SU-DHL-6 (cell line): ENCODE measurements around the gene BICD1.

ENCODE experiments used
- H2AFZ ChIP-seq: fragments of 200-600 bp; sonication (generic); 2 replicates; pipeline ENCODE4 v1.6.1; 2014; ENCODE audit warnings: low read depth, mild to moderate bottlenecking, moderate library complexity, mixed read lengths, antibody characterized with exemption, low read length; ENCODE audit not compliant: severe bottlenecking
- H3F3A ChIP-seq: fragments of 200-600 bp; shearing (Covaris generic); 2 replicates; pipeline ENCODE4 v1.6.0; 2016; ENCODE audit warnings: antibody characterized with exemption, mild to moderate bottlenecking; ENCODE audit not compliant: insufficient read depth
- H3K27ac ChIP-seq: fragments of 200-600 bp; sonication (generic); 2 replicates; pipeline ENCODE4 v1.5.1; 2016; ENCODE audit warnings: low read depth, mild to moderate bottlenecking, low read length, moderate library complexity, mixed read lengths
- H3K27me3 ChIP-seq: fragments of 200-600 bp; sonication (generic), shearing (Covaris generic); 2 replicates; pipeline ENCODE4 v1.6.0; 2014; ENCODE audit warnings: mild to moderate bottlenecking, low read length
- H3K36me3 ChIP-seq: fragments of 200-600 bp; sonication (generic); 2 replicates; pipeline ENCODE4 v1.6.1; 2014; ENCODE audit warnings: mild to moderate bottlenecking, low read length, mixed read lengths
- H3K4me2 ChIP-seq: fragments of 300-600, 200-600 bp; shearing (Covaris generic), sonication (generic); 2 replicates; pipeline ENCODE4 v1.6.0; 2014; ENCODE audit warnings: low read length, low read depth, mild to moderate bottlenecking; ENCODE audit not compliant: poor library complexity, severe bottlenecking
- H3K4me3 ChIP-seq: fragments of 200-600 bp; sonication (generic); 2 replicates; pipeline ENCODE4 v1.5.1; 2014; ENCODE audit warnings: antibody characterized with exemption, low read length, mild to moderate bottlenecking, mixed read lengths; ENCODE audit not compliant: insufficient read depth, poor library complexity, severe bottlenecking
- H3K79me2 ChIP-seq: fragments of 200-600 bp; sonication (generic); 2 replicates; pipeline ENCODE4 v1.6.1; 2014; ENCODE audit warnings: mild to moderate bottlenecking, low read length, moderate library complexity; ENCODE audit not compliant: insufficient read depth
- H3K9ac ChIP-seq: fragments of 200-600 bp; sonication (generic); 2 replicates; pipeline ENCODE4 v1.7.0; 2014; ENCODE audit warnings: mild to moderate bottlenecking, low read length
- H3K9me2 ChIP-seq: fragments of 200-600 bp; sonication (generic); replicated peaks from 2 replicates; pipeline ENCODE4 v1.6.1; 2014; ENCODE audit warnings: low read length; ENCODE audit not compliant: insufficient read depth
- H3K9me3 ChIP-seq: fragments of 200-600 bp; sonication (generic); 2 replicates; pipeline ENCODE4 v1.6.1; 2014; ENCODE audit warnings: low read length, mixed read lengths; ENCODE audit not compliant: insufficient read depth
- H4K20me1 ChIP-seq: fragments of 200-600 bp; sonication (generic); 2 replicates; pipeline ENCODE4 v1.6.1; 2014; ENCODE audit warnings: low read depth, mild to moderate bottlenecking, antibody characterized with exemption, low read length, moderate library complexity, mixed read lengths
- EZH2phosphoT487 ChIP-seq: fragments of 200-600 bp; sonication (generic), shearing (Covaris generic); conservative IDR thresholded peaks from 2 replicates; pipeline ENCODE4 v1.6.1; 2018; ENCODE audit warnings: mild to moderate bottlenecking, antibody characterized with exemption, low read length, moderate library complexity, mixed read lengths
- TF ChIP-seq, protein P1 (sequence below): fragments of 200-600 bp; sonication (generic); IDR thresholded peaks from one replicate; pipeline ENCODE4 v1.5.1; 2017; ENCODE audit warnings: antibody characterized with exemption, mild to moderate bottlenecking, low read length, moderate library complexity; ENCODE audit not compliant: insufficient read depth, poor library complexity, severe bottlenecking

The BICD1 gene

DNA sequence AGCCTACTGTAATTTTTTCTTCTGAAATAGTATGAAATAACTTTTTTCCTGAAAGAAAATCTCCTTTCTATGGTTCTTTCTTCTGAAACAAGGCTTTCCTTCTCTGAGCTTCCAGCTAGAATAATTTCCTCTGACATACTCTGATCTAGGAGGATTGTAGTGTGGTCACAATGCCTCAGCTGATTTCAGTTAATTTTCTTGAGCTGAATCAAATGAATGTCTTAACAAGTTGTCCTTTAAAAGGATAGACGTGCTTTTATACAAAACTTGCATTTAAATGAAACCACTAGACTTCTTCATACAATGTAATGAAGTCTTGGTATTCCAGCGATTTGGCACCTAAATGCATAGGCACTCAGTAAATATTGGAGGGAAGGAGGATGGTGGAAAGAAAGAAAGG, 94.4 kb downstream of the BICD1 start:
- no peaks in the 10 kb centered on the region for H3K9me3 ChIP-seq
- H3F3A ChIP-seq = peaks cover 4% of the 10 kb centered on the region
- H3K36me3 ChIP-seq = peaks cover 3% of the 10 kb centered on the region; the same call in 1 of the 2 replicates
- H3K27me3 ChIP-seq = no peaks in the 10 kb centered on the region
- no peaks in the 10 kb centered on the region for H4K20me1 ChIP-seq
- H3K79me2 ChIP-seq = no peaks in the 10 kb centered on the region
- H3K27ac ChIP-seq = no peak overlapping the region
- H3K9me2 ChIP-seq = no peaks in the 10 kb centered on the region
- no peak overlapping the region for H2AFZ ChIP-seq
- H3K4me3 ChIP-seq = no peak overlapping the region
- no peak overlapping the region for H3K9ac ChIP-seq
- H3K4me2 ChIP-seq = no peak overlapping the region
- TF ChIP-seq, protein P1, sequence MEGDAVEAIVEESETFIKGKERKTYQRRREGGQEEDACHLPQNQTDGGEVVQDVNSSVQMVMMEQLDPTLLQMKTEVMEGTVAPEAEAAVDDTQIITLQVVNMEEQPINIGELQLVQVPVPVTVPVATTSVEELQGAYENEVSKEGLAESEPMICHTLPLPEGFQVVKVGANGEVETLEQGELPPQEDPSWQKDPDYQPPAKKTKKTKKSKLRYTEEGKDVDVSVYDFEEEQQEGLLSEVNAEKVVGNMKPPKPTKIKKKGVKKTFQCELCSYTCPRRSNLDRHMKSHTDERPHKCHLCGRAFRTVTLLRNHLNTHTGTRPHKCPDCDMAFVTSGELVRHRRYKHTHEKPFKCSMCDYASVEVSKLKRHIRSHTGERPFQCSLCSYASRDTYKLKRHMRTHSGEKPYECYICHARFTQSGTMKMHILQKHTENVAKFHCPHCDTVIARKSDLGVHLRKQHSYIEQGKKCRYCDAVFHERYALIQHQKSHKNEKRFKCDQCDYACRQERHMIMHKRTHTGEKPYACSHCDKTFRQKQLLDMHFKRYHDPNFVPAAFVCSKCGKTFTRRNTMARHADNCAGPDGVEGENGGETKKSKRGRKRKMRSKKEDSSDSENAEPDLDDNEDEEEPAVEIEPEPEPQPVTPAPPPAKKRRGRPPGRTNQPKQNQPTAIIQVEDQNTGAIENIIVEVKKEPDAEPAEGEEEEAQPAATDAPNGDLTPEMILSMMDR = no peak
- no peak for TF ChIP-seq EZH2phosphoT487

DNA sequence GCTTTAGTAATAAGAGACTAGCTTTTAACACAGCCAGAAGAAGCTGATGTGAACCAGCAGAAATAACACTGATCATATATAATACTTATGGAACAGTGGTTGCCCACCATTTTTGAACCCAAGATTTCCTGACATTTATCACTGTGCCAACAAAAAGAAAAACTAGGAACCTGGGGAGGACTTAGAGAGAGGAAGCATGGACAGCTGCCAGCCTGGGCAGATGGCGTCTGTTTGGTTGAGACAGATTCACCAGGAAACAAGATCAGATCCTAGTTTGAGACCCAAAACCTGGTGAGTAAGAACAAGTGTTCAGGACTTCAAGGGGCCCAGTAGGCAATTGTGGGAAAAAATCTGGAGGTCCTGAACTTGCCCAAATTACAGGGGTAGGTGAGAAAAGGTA, 95.3 kb downstream of the BICD1 start:
- no peak overlapping the region for H3K4me3 ChIP-seq
- H3K79me2 ChIP-seq = no peaks in the 10 kb centered on the region
- no peaks in the 10 kb centered on the region for H4K20me1 ChIP-seq
- no peak overlapping the region for H3K4me2 ChIP-seq
- no peak overlapping the region for H2AFZ ChIP-seq
- peaks cover 4% of the 10 kb centered on the region for H3F3A ChIP-seq
- no peaks in the 10 kb centered on the region for H3K9me2 ChIP-seq
- H3K36me3 ChIP-seq = peaks cover 3% of the 10 kb centered on the region; the same call in 1 of the 2 replicates
- no peak overlapping the region for H3K27ac ChIP-seq
- TF ChIP-seq EZH2phosphoT487 = no peak
- TF ChIP-seq, protein P1 = no peak
- no peaks in the 10 kb centered on the region for H3K27me3 ChIP-seq
- no peak overlapping the region for H3K9ac ChIP-seq
- H3K9me3 ChIP-seq = no peaks in the 10 kb centered on the region

DNA sequence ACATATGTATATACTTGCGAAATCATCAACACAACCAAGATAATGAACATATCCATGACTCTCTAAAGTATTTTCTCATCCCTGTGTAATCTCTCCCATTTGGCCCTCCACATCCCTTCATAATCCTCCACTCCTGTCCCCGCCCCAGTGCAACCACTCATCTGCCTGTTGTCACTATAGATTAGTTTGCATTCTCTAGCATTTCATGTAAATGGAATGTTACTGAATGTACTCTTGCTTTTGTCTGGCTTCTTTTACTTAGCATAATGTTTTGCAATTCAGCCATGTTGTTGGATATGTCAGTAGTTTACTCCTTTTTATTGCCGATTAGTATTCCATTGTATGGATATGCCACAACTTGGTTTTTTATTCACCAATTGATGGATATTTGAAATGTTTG, 99.1 kb downstream of the BICD1 start:
- Histone ChIP-seq H3K9ac (no peak overlapping the region), H3K9me3 (no peaks in the 10 kb centered on the region), H3K9me2 (no peaks in the 10 kb centered on the region), H4K20me1 (no peaks in the 10 kb centered on the region), H3F3A (peaks cover 4% of the 10 kb centered on the region; the same call in 1 of the 2 replicates), H3K4me2 (no peak overlapping the region), H3K36me3 (peaks cover 5% of the 10 kb centered on the region; the same call in 1 of the 2 replicates), H3K27me3 (no peaks in the 10 kb centered on the region), H3K79me2 (0 out of 2 replicates have a peak, but pooled peaks cover 10% of the 10 kb centered on the region), H3K27ac (no peak overlapping the region), H2AFZ (no peak overlapping the region), H3K4me3 (no peak overlapping the region)
- TF ChIP-seq EZH2phosphoT487 = no peak
- TF ChIP-seq, protein P1 = no peak
